Neutrophil (primary cell): ENCODE data around the gene GALNT12.

Experiments used
- H3K27ac ChIP-seq: fragments of 200-600 bp; sonication (generic); 2 replicates; pipeline ENCODE4 v1.5.1; 2016; ENCODE audit warnings: mild to moderate bottlenecking, moderate library complexity
- H3K27me3 ChIP-seq: fragments of 200-600 bp; sonication (generic); 2 replicates; pipeline ENCODE4 v1.6.0; 2016; ENCODE audit warnings: mild to moderate bottlenecking
- H3K36me3 ChIP-seq: fragments of 200-600 bp; sonication (generic); 2 replicates; pipeline ENCODE4 v1.5.1; 2017
- H3K4me1 ChIP-seq, 2 experiments: fragments of 200-600 bp in 1 of 2; sonication (generic) in 1 of 2; 1 replicate in 1 of 2; 2 replicates in 1 of 2; pipeline versions ENCODE4 v1.5.1 to v1.6.1; 2013 to 2016; ENCODE audit warnings: low read depth in 1 of 2, low read length in 1 of 2, mild to moderate bottlenecking in 1 of 2, moderate library complexity in 1 of 2; ENCODE audit not compliant: control insufficient read depth in 1 of 2, insufficient read depth in 1 of 2
- H3K4me3 ChIP-seq, 2 experiments: fragments of 200-600 bp in 1 of 2; sonication (generic) in 1 of 2; 1 replicate in 1 of 2; 2 replicates in 1 of 2; pipeline ENCODE4 v1.5.1; 2013 to 2016; ENCODE audit warnings: low read depth in 1 of 2, low read length in 1 of 2, mild to moderate bottlenecking in 1 of 2, moderate library complexity in 1 of 2
- H3K9me3 ChIP-seq: fragments of 200-600 bp; sonication (generic); 2 replicates; pipeline ENCODE4 v1.5.1; 2016
- CTCF ChIP-seq: fragments of 200-600 bp; sonication (generic); IDR thresholded peaks from 2 replicates; pipeline ENCODE4 v1.5.1; 2016; ENCODE audit warnings: antibody characterized with exemption

GALNT12 gene

GRCh38 chr9:98801969-98802371, 5.5 kb upstream of the GALNT12 start:
- Histone ChIP-seq H3K9me3 (no peaks in the 10 kb centered on the region), H3K36me3 (no peaks in the 10 kb centered on the region), H3K27ac (no peak overlapping the region), H3K4me1 (peaks cover 1 to 2% of the 10 kb centered on the region in 2 experiments), H3K27me3 (peaks cover 100% of the 10 kb centered on the region), H3K4me3 (no peak overlapping the region)
- TF ChIP-seq CTCF, result no peak

DNA sequence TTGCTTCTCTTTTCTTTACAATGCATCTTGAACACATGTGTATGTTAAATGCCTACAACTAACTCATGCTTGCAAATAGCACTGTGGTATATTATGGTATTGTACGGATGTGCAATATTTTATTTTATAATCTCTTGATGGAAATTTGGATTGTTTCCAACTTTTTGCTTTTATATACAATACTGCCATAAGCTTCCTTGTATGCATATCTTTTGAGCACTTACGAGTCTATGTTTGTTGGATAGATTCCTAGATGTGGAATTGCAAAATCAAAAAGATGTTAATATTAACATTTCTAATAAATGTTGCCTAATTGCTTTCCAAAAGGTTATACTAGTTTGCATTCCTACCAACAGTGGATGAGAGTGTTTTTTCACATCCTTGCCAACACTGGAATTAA, 3.4 kb upstream of the GALNT12 start:
- no peak for TF ChIP-seq CTCF
- Histone ChIP-seq H3K36me3 (no peaks in the 10 kb centered on the region), H3K27ac (no peak overlapping the region), H3K4me1 (peaks cover 9 to 11% of the 10 kb centered on the region in 2 experiments), H3K9me3 (no peaks in the 10 kb centered on the region), H3K27me3 (peaks cover 100% of the 10 kb centered on the region), H3K4me3 (no peak overlapping the region)

DNA sequence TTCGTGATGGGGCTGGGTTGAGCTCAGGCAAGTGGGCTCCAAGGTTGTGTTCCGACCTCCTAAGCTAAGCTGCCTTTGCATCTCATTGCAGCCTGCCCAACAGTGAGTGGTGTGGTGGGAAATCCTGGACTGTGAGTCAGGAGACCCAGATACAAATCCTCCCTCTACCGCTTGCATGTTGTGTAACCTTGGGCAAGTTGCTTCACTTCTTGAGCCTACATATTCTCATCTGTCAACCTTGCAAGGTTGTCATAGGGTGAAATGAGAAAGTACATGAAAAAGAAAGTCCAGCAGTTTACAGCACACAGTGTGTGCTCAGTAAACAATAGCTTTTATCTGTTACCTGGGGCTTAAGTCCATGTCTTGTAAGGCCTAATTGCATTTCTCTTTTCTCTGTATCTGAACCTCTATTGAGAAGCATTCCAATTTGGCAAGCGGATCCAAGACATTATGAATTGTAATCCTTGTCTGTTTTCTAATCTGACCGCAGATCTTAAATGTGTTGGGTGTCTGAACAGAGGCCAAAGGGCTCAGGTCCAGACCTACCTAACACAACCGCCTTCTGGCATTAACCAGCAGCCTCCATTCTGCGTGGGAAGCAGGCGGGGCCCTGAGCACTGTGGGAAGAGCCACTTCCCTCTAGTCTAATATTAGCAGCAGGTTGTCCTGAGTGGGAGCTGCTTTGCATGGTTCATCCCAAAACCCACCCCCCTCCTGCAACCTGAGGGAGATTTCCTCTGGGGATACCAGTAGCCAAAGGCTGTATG, 1.8 kb upstream of the GALNT12 start:
- TF ChIP-seq CTCF, result no peak
- Histone ChIP-seq H3K27me3 (peaks cover 100% of the 10 kb centered on the region), H3K27ac (no peak overlapping the region), H3K4me3 (no peak overlapping the region), H3K4me1 (peaks cover 9 to 11% of the 10 kb centered on the region in 2 experiments), H3K36me3 (no peaks in the 10 kb centered on the region), H3K9me3 (no peaks in the 10 kb centered on the region)

DNA sequence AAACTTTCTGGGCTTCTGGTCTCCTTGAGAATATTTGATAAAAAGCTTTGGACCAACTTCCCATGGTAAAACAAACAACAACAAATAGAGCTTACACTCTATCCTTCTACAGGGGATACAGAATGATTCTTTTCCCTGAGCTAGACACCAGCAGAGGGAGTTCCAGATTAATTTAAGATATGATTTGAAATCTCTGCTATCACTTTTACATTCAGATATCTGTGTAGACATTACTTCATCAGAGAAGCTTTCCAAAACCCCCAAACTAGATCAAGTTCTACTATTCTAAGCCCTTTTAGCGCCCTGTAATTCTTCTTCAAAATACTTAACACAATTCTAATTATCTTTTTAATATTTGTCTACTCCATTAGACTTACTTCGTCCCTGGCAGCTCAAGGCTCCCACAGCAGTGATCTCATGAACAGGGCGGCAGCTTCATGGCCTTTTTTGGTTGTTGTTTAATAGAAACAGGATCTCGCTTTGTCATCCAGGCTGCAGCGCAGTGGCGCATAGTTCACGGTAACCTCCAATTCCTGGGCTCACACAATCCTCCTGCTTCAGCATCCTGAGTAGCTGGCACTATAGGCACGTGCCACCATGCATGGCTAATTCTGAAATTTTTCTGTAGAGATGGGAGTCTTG, 955 bp upstream of the GALNT12 start:
- Histone ChIP-seq H3K9me3 (no peaks in the 10 kb centered on the region), H3K27ac (no peak overlapping the region), H3K4me3 (no peak overlapping the region), H3K4me1 (peaks cover 9 to 11% of the 10 kb centered on the region in 2 experiments), H3K27me3 (peaks cover 99% of the 10 kb centered on the region), H3K36me3 (no peaks in the 10 kb centered on the region)
- no peak for TF ChIP-seq CTCF

- TF ChIP-seq CTCF, result no peak
- no peak overlapping the region for H3K27ac ChIP-seq
- H3K9me3 ChIP-seq, result no peaks in the 10 kb centered on the region
Observed at GRCh38 chr9:98807814-98808195, 335 bp downstream of the GALNT12 start.

More at GRCh38 chr9:98807814-98808195, 335 bp downstream of the GALNT12 start:
- peak overlapping the region in 1 of 2 experiments; percentile 49 for H3K4me3 ChIP-seq
- H3K27me3 ChIP-seq, result peaks cover 86% of the 10 kb centered on the region
- no peaks in the 10 kb centered on the region for H3K36me3 ChIP-seq
- H3K4me1 ChIP-seq, result peaks cover 9 to 11% of the 10 kb centered on the region in 2 experiments
